HUDEP-2 (cell line): ENCODE measurements around the gene CHCHD3.

Experiments
- DNase-seq, 76 experiments: peaks; one replicate each; lab custom pipeline; 2025; ENCODE audit not compliant: unreplicated experiment in 76 of 76; lab: John Stamatoyannopoulos, UW

Gene CHCHD3

DNA sequence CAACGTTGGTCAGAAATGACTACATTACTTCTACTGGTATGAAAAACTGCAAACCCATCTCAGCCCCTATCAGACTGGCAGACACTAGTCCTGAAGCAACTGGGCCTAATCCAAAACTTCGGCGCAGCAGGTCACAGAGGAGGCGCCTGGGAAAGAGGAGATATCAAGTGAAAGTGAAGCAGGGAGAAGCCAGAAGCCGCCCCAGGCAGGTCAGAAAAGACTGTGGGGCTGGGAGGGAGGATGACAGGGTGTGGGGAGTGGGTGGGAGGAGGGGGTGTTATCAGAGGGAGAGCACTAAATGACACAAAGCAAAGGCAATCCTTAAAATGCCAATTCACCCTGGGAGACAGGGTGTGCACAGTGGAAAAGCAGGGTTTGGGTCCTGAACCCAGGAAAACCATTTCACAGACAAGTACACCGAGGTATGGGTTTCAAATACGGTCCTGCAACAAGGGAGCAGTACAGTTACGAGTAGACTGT is 731 bp downstream of the CHCHD3 start:
- peak in 72 of 76 experiments; percentile 5 to 82 (median 59) for DNase-seq

DNA sequence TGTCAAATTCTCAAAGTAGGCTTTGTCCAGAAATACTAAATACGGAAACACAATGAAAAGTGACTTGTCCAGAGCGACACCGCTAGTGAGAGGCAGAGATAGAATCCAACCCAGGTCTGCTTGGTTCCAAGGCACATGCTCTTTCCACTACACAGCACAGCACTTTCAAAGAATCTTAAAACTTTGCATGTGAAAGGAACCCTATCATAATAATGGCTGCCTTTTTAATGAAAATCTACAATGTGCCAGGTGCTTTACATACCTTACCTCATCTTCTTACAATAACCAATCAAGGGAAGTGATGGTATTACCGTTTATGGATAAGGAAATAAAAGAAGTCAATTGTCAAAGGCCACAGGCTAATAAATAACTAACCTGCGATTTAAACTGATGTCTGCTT is 2.6 kb downstream of the CHCHD3 start:
- no peak for DNase-seq

DNA sequence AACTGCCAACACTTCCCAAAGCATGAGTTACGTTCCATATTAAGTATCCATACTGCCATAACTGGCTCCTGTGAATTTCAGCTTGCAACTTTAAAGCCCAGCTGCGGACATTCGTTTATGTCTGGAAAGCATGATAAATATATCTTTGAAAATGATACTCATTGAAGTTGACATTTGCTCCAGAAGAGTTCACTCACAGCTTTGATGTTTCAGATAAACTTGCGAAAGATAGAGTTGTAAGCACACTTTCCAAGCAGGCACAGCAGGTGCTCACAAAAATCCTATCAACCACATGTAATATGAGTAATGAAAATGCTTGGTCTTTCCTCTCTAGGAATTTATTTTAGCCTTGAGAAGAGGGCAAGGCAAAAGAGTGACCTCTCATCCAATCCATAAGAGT is 4.5 kb downstream of the CHCHD3 start:
- DNase-seq: no peak

DNA sequence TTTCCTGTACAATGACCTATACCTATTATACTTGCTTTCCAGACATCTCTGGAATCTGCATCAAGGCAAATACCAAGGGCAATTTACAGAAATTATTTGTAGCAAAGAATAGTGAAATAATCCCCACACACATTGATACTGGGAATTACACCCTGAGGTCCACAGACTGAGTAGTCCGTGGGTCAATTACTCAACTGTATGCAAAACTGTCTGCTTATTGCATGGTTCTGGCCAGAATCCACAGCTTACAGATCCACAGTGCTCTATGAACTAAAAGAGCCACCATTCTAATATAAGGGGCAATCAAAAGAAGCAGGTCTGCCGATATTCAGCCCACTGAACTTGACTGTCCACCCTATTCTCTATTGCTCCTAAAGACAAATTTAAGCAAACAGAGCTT is 5.7 kb downstream of the CHCHD3 start:
- DNase-seq: no peak

DNA sequence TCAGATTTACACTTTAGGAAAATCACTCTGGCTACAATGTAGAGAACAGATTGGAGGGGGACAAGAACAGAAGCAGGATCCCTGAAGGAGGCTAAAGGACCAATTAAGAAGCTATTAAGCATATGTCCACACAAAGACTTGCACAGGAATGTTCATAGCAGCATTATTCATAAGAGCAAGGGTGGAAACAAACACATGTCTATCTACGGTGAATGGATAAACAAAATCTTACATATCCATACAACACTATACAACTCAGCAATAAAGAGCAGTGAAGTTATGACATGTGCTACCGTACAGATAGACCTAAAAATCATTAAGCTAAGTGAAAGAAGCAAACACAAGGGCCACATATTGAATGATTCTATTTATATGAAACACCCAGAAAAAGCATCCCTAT is 10.4 kb downstream of the CHCHD3 start:
- no peak for DNase-seq

DNA sequence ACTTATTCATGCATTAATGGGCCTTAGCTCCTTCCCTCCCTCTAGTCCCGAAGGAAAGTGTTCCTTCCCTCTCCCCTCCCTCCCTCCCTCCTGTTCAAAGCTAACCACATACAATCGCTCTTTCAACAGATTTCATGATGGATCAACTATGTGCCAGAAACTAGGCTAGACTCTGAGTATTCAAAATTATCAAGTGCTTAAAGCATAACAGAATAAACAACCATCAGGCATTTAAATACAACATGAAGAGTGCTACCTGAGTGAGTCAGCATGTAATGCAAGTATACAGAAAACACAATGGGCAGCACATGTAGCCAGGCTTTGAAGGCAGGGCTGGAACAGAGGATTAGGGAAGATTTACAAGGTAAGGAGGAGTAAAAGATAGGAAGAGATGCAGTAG is 11.3 kb downstream of the CHCHD3 start:
- DNase-seq: no peak

DNA sequence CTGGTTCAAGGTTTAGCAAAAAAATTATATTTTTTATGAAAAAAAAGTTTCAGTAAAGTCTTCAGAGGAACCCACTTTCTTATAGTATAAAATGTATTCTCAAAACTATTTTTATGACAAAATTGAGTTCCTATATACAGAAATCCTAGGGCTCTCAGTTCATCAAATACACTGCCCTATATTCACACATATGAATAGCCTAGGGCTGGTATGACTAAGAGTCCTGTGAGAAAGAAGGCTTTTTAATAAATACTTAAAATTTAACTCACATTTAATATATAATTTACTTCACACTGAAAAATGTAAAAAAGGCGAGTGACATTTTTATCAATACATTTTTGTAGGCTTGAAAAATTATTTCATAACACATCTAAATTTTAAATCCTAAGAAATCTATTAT is 16.6 kb downstream of the CHCHD3 start:
- no peak for DNase-seq

DNA sequence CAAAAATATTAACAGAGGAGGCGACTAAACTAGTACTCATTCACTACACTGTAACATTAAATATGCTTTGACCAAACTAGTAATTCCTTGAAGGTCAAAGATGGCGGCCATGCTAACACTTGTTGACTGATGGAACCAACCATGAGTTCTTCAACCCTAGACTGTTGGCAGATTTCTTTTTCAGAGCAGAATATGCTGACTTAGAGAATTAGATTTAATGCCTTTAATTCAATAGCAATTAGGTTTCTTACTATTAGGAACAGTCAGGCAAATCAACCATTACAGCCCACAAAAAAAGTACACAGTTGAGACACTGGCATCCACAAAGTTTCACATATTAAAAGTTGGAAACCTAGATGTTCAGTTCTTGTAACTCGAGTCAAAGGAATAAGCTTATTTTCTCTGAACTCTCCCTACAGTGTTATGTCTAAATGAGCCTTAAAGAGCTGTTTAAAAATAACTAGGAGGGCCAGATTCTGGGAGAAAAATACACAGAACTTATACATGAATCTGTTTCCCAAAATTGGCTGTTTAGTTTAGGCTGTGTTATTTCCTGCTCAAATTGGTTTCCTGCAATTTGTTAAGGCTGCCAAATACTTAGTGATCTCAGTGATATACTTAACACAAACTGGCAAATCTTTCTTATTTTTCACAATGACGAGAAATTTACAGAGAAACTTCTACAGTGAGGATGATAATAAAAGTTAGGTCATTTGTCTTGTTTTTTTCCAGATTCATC is 17.6 kb downstream of the CHCHD3 start:
- DNase-seq: no peak

DNA sequence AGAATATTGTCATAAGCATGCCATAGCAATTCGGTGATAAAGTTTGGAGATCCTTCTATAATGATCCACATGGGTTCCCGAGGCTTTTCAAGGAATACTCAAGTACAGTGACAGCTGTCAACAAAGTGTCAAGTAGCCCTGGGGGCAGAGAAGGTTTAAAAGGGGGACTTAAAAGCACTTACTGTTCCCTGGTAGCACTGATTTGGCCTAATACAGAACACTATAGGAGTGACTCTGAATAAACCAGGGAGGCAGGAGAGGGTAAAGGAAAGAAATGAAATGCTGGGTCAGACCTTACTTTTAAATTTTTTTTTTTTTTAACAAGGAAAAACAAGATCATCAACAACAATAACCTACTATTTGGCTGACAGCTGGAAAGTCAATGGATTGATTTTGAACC is 20.1 kb downstream of the CHCHD3 start:
- DNase-seq: no peak

DNA sequence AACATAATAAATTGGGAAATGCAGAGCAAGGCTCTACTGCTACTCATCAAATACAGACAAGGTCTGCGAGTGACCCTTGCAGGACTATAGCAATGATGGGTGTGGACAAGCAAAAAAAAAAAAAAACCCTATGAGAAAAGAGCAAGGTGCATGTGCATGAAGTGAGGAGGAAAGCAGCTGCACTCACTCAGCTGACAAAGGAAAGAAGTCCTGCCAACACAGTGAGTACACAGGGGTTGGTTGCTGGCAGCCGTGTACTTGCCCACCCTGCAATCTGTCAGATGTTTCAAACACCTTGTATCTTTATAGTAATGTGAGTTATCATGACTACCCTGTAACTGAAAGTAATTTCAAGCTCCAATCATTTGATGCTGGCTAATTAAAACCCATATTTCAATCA is 20.5 kb downstream of the CHCHD3 start:
- no peak for DNase-seq

DNA sequence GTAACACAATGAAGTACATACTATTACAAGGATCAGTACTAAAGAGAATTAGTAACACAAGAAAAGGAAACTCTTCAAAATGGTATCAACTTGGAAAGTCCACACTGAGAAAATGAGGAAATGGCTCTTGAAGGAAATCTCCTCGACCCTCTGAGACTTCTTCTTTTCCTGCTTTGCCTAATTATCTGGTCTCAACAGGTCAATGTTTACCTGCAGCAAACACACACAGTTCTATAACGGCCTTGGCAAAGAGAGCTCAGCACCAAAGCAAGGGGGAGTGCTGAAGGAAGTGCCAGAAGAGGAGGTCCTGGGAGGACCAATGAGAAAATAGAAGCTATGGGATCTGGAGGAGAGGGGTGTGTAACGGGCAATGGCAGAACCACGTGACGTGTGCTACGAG is 21.9 kb downstream of the CHCHD3 start:
- DNase-seq: no peak

DNA sequence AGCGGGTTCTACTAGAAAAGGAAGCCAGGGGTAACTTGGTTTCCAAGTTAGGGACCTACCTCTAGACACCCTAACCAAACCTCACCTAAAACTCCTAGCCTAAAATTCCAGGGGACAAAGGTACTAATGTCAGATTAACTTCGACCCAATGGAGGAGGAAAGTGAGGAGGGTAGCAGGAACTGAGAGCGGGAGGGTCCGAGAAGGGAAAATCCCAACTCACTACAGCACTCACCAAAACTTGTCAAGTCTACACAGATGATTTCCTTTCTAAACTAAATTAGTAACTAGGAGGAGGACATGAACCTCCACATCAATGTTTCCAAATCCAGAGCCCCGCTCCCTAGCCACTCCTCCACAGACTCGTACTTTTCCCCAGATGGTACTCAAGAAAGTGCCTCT is 22.6 kb downstream of the CHCHD3 start:
- no peak for DNase-seq

DNA sequence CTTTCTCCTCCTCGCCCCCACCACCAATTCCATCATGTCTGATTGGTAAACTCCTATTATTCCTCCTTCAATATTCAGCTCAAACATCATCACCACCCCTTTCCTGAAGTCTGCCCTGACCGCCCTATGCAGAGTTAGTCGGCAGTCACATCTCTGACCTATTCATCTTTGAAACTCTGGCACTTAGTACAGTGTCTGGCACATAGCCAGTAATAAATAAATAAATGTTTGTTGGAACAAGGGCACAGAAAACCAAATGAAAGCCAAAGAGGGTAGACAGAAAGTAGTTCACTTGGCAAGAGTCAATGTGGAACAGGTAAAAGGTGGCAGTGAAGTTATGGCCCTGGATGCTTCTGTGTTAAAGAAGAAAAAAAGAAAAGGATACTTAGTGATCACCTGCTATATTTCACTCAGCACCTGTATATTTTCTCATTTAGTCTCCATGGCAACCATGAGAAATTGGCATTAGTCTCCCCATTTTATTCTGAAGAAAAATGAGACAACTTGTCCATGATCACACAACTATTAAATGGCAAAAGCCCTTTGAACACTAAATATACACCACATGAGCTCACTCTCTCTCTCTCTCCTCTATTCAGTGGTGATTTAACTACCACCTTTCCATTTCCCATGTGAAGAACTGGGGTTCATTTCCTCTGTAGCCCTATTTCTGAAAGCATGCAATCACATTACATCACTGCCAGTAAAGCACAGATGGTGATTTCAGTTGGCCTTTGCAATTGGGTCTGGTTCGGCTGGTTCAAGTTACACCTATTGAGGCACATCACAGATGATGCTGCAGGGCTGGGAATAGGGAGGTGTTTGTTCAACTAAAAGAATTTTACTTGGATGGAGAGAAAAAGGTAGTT is 25.3 kb downstream of the CHCHD3 start:
- DNase-seq: no peak

DNA sequence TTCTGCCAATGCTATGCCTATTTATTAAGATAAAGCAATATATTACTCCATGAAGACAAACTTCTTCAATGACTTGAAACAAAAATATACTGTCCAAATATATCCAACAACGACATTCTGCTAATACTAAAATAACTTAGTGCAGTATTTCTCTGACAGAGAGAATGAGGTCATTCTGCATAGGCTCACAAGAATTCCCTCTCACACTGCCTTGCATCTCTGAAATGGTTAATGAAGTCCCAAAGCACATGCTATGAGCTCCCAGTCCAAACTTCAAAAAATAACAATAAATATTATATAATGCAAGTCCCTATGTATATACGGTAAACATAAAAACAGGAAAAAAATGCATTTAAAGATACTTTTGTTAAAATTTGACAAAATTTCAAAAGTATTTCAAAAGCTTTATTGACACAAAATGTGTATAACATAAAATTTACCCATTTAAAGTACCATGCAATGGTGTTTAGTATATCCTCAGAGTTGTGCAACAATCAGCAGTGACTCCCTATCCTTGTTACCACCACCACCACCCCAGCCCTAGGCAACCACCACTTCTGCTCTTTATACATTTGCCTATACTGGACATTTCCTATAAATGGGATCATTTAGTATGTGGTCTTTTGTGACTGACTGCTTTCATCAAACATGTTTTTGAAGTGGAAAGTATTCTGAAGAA is 27.6 kb downstream of the CHCHD3 start:
- DNase-seq: no peak

DNA sequence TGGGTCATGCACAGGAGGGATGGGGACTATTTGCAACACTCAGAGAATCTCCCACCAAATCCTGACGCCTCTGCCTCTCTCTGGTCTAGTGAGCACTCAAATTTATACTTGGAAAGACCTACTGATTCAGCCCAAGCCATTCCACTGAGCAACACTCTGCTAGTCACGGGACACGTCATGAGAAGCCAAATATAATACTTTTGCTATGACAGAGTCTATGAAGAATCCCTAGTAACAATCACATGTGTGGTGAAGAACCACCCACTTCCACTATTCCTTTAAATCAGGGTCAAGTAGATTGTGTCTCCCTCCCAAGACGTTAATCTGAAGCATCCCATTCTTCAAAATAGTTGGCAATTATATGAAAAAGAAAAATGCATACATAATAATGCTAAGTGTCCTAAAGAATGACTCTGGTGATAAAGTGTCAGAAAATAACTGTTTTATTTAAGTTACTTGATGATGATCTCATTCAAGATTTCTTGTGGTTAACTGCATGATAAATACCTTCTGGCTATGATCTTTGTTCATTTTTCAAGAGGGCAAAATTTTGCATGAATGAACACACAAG is 28.5 kb downstream of the CHCHD3 start:
- DNase-seq: no peak

DNA sequence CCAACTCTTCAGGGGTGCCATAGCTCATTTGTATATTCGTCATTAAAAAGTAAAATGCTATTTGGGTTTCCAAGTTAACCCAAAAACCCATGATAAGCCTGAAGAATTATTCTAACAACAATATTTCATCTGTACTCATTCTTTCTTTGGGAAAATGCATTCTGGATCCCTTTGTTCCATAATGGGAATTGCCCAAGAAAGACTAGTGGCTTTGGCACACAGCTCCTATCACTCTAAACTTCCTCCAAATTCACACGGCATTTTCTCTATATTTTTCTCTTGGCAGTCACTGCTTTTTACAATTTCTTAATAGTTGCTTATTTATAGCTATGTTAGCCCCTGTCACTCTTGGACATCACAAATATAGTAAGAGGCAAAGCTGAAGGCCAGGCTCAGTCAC is 29.1 kb downstream of the CHCHD3 start:
- DNase-seq: no peak

DNA sequence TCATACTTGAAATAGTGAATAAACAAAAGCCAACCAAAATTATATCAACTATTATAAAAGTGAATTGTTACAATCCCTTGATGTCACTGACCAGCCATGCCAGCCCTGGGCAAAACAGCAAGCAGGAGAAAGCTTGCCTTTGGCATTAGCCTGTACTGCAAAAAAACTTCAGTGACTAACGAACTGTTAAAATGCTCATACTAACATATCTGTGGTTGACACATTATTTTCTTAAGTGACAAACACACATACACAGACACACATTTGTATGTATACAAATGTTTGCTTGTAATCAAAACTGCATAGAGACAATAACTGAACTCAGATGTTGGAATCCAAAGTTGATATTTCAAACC is 29.5 kb downstream of the CHCHD3 start:
- no peak for DNase-seq

DNA sequence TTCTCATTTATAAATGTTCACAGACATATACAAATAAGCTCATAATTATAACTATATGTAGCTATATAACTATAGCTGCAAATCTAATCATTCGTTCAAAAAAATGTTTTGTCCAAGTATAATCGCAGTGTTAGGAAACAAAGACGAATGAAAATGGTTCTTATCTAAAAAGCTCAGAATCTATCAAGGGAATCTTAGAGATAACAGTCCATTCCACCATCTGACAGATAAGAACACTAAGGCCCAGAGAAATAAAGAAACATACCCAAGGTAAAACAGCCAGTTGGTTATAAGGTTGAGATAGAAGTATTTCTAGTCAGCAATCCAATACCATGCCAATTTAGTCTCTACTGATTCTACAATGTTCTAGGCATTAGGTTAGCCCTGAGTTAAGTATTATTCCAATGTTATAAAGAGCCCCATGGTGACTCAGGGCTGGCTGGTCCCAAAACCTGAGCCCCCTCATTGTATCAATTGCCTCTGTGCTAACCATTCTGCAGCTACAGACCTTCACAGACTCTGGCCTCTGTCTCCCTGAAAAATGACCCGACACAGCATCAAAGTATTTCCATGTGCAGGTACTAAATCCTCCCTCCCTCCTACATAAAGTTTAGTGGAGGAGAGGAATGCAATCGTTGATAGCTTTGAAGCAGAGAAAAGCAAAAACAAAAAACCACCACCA is 30.0 kb downstream of the CHCHD3 start:
- DNase-seq: peak in 1 of 76 experiments; percentile 20

DNA sequence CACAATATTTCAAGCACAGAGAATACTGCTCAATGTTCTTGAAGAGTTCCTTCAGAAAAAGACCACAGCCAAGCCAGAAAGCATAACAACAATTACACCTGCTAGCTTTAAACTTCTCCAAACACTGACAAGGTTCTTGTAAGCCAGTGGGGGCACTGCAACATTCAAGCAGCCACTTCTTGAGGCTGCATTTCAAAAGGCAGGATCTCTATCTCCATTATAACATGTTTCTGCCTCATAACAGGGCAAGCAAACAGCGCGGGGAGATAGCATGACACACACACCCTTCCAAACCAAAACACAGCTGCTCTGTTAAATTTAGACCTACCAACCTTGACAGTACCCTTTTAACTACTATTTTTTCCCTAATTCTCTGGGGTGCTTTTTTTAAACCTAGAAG is 30.8 kb downstream of the CHCHD3 start:
- peak in 63 of 76 experiments; percentile 3 to 74 (median 34) for DNase-seq

DNA sequence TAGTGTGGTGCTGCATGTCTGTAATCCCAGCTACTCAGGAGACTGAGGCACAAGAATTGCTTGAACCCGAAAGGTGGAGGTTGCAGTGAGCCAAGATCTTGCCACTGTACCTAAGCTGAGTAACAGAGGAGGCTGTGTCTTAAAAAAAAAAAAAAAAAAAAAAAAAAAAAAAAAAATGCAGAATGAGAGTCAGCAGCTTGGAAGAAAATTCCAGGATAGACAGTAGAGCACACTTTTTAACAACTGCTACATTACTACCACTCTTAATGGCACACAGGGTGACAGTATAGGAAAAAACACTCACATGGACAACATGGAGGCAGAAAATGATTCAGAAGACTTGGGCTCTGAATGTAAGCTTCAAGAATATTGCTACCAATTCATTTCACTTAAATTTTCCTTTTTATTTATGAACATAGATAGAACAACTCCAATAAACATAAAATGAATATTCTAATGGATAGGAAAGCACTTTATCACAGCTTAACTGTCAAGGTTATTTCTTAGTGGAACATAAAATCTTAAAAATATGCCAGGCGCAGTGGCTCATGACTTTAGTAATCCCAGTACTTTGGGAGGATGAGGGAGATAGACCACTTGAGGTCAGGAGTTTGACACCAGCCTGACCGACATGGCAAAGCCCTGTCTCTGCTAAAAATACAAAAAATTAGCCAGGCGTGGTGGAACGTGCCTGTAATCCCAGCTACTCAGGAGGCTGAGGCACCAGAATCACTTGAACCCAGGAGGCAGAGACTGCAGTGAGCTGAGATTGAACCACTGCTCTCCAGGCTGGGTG is 31.5 kb downstream of the CHCHD3 start:
- no peak for DNase-seq
